Lower leg skin (tissue), 3 donors: ENCODE measurements around the gene CCDC188.

Source experiments
- CTCF ChIP-seq, 3 donors: fragments of 450-650 bp; IDR thresholded peaks; one replicate each; pipeline ENCODE4 v1.5.1; 2016; ENCODE audit warnings: antibody characterized with exemption in 3 of 3, mild to moderate bottlenecking in 3 of 3, moderate library complexity in 2 of 3
- POLR2A ChIP-seq, 2 donors: fragments of 450-650 bp; IDR thresholded peaks; one replicate each; pipeline ENCODE4 v1.6.1; 2016 to 2017; ENCODE audit warnings: antibody characterized with exemption in 2 of 2, mild to moderate bottlenecking in 1 of 2, moderate library complexity in 1 of 2

- TF ChIP-seq CTCF (IDR thresholded peaks at IDR 0.05), result no peak
- no peak for TF ChIP-seq POLR2A (IDR thresholded peaks at IDR 0.05)
Observed at GRCh38 chr22:20182365-20182764, 31.5 kb upstream of the CCDC188 start.
